Effector CD4-positive, alpha-beta T cell (primary cell): Measurements from ENCODE around the gene ATP2A3.

Experiments
- DNase-seq: peaks from one replicate; pipeline ENCODE4 v3.0.0-alpha.2; 2020

The ATP2A3 gene

GRCh38 chr17:3888343-3889171 lies 75.7 kb downstream of the ATP2A3 start:
- no peak for DNase-seq

- DNase-seq = no peak
Observed at GRCh38 chr17:3887804-3888203, 76.4 kb downstream of the ATP2A3 start.

- DNase-seq = no peak
Observed at GRCh38 chr17:3887394-3887793, 76.8 kb downstream of the ATP2A3 start.

- DNase-seq = no peak
Observed at GRCh38 chr17:3886776-3887175, 77.5 kb downstream of the ATP2A3 start.

- DNase-seq = no peak
Observed at GRCh38 chr17:3885970-3886369, 78.3 kb downstream of the ATP2A3 start.

- no peak for DNase-seq
Observed at GRCh38 chr17:3885271-3885670, 79.0 kb downstream of the ATP2A3 start.

GRCh38 chr17:3884188-3884587 lies 80.0 kb downstream of the ATP2A3 start:
- DNase-seq = no peak

- DNase-seq = no peak
Observed at GRCh38 chr17:3882276-3882675, 82.0 kb downstream of the ATP2A3 start.

GRCh38 chr17:3880983-3881382 lies 83.3 kb downstream of the ATP2A3 start:
- no peak for DNase-seq

- DNase-seq = no peak
Observed at GRCh38 chr17:3879591-3880417, 84.4 kb downstream of the ATP2A3 start.

GRCh38 chr17:3879186-3879585 lies 85.1 kb downstream of the ATP2A3 start:
- no peak for DNase-seq

GRCh38 chr17:3877220-3877619 lies 87.0 kb downstream of the ATP2A3 start:
- no peak for DNase-seq

GRCh38 chr17:3875317-3875716 lies 88.9 kb downstream of the ATP2A3 start:
- DNase-seq = no peak
